HL-60 (cell line): Measurements from ENCODE around the gene VTA1.

Source experiments
- TF ChIP-seq, protein P1 (sequence below): IDR thresholded peaks from one replicate; pipeline ENCODE4 v1.5.1; 2011; ENCODE audit warnings: low read length, control low read depth, inconsistent platforms; ENCODE audit not compliant: insufficient read depth
- TF ChIP-seq, protein P2 (sequence below): IDR thresholded peaks from 2 replicates; pipeline ENCODE4 v1.6.1; 2012; ENCODE audit warnings: low read depth; ENCODE audit not compliant: insufficient replicate concordance

DNA sequence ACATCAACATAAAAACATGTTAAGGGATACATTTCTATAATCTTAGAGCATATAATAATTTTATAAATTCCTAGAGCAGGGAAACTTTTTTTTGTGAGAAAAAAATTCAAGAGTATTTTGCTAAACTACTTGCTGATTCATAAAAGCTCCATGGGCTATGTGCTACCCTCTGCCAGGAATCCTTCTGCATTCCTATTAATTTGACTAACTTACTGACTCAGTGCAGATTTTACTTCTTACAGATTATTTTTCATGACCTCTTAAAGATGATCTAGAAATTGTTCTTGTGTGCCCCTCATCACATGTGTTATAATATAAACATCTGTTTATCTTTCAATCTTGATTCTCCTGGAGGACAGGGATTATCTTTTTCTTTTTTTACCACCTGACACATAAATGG lies 5.7 kb downstream of the VTA1 start:
- TF ChIP-seq, protein P1, sequence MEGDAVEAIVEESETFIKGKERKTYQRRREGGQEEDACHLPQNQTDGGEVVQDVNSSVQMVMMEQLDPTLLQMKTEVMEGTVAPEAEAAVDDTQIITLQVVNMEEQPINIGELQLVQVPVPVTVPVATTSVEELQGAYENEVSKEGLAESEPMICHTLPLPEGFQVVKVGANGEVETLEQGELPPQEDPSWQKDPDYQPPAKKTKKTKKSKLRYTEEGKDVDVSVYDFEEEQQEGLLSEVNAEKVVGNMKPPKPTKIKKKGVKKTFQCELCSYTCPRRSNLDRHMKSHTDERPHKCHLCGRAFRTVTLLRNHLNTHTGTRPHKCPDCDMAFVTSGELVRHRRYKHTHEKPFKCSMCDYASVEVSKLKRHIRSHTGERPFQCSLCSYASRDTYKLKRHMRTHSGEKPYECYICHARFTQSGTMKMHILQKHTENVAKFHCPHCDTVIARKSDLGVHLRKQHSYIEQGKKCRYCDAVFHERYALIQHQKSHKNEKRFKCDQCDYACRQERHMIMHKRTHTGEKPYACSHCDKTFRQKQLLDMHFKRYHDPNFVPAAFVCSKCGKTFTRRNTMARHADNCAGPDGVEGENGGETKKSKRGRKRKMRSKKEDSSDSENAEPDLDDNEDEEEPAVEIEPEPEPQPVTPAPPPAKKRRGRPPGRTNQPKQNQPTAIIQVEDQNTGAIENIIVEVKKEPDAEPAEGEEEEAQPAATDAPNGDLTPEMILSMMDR: no peak
- TF ChIP-seq, protein P2, sequence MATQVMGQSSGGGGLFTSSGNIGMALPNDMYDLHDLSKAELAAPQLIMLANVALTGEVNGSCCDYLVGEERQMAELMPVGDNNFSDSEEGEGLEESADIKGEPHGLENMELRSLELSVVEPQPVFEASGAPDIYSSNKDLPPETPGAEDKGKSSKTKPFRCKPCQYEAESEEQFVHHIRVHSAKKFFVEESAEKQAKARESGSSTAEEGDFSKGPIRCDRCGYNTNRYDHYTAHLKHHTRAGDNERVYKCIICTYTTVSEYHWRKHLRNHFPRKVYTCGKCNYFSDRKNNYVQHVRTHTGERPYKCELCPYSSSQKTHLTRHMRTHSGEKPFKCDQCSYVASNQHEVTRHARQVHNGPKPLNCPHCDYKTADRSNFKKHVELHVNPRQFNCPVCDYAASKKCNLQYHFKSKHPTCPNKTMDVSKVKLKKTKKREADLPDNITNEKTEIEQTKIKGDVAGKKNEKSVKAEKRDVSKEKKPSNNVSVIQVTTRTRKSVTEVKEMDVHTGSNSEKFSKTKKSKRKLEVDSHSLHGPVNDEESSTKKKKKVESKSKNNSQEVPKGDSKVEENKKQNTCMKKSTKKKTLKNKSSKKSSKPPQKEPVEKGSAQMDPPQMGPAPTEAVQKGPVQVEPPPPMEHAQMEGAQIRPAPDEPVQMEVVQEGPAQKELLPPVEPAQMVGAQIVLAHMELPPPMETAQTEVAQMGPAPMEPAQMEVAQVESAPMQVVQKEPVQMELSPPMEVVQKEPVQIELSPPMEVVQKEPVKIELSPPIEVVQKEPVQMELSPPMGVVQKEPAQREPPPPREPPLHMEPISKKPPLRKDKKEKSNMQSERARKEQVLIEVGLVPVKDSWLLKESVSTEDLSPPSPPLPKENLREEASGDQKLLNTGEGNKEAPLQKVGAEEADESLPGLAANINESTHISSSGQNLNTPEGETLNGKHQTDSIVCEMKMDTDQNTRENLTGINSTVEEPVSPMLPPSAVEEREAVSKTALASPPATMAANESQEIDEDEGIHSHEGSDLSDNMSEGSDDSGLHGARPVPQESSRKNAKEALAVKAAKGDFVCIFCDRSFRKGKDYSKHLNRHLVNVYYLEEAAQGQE: no peak
